Glomerular visceral epithelial cell (primary cell): Measurements from ENCODE around the gene NFATC1.
"Not testable (repeated sequence)": the region's sequence is repeated elsewhere in the genome, so short reads cannot be mapped to it uniquely, and the experiment has no call there.

Experiments used
- DNase-seq: peaks from one replicate; pipeline ENCODE4 v3.0.0-alpha.2; 2016; ENCODE audit errors: extremely low spot score

The NFATC1 gene

GRCh38 chr18:79489051-79489898 lies 93.5 kb downstream of the NFATC1 start:
- no peak for DNase-seq

- no peak for DNase-seq
These were observed 94.3 kb downstream of the NFATC1 start for GRCh38 chr18:79489899-79490625.

- DNase-seq = no peak
These were observed 94.9 kb downstream of the NFATC1 start for GRCh38 chr18:79490626-79491041.

GRCh38 chr18:79491081-79491551 lies 95.4 kb downstream of the NFATC1 start:
- DNase-seq = no peak

GRCh38 chr18:79493211-79493800 lies 97.6 kb downstream of the NFATC1 start:
- DNase-seq = no peak

GRCh38 chr18:79493801-79494211 lies 98.1 kb downstream of the NFATC1 start:
- no peak for DNase-seq

GRCh38 chr18:79494936-79495335 lies 99.2 kb downstream of the NFATC1 start:
- DNase-seq = no peak

GRCh38 chr18:79495591-79496071 lies 99.9 kb downstream of the NFATC1 start:
- DNase-seq = no peak

GRCh38 chr18:79496237-79496977 lies 100.7 kb downstream of the NFATC1 start:
- DNase-seq = no peak

- DNase-seq = no peak
These were observed 101.4 kb downstream of the NFATC1 start for GRCh38 chr18:79496978-79497637.

- DNase-seq = no peak
These were observed 101.9 kb downstream of the NFATC1 start for GRCh38 chr18:79497638-79498081.

- DNase-seq = no peak
These were observed 102.9 kb downstream of the NFATC1 start for GRCh38 chr18:79498662-79499061.

GRCh38 chr18:79501006-79501405 lies 105.3 kb downstream of the NFATC1 start:
- DNase-seq = no peak

- no peak for DNase-seq
These were observed 107.1 kb downstream of the NFATC1 start for GRCh38 chr18:79502782-79503181.

GRCh38 chr18:79503406-79503805 lies 107.7 kb downstream of the NFATC1 start:
- no peak for DNase-seq

- DNase-seq = no peak
These were observed 108.3 kb downstream of the NFATC1 start for GRCh38 chr18:79504034-79504433.

- not testable (repeated sequence) for DNase-seq
These were observed 108.8 kb downstream of the NFATC1 start for GRCh38 chr18:79504495-79504894.

- not testable (repeated sequence) for DNase-seq
These were observed 109.7 kb downstream of the NFATC1 start for GRCh38 chr18:79505465-79505864.

GRCh38 chr18:79506191-79507075 lies 110.7 kb downstream of the NFATC1 start:
- DNase-seq = no peak

GRCh38 chr18:79507076-79507545 lies 111.4 kb downstream of the NFATC1 start:
- DNase-seq = no peak
